HG03378 (cell line): ENCODE results near the gene ZNF710.
"Not testable (repeated sequence)": the region's sequence is repeated elsewhere in the genome, so short reads cannot be mapped to it uniquely, and the experiment has no call there.

Experiments used
- ATAC-seq: cut with Tn5 transposase; IDR thresholded peaks from one replicate; pipeline ENCODE4 v1.9.1; 2021; ENCODE audit warnings: mild to moderate bottlenecking, moderate library complexity; ENCODE audit not compliant: unreplicated experiment

The ZNF710 gene

GRCh38 chr15:90099868-90100831, 99.0 kb downstream of the ZNF710 start:
- ATAC-seq, result no peak

- ATAC-seq, result no peak
Measured at GRCh38 chr15:90101130-90101968, 100.2 kb downstream of the ZNF710 start.

- ATAC-seq, result no peak
Measured at GRCh38 chr15:90101969-90102890, 101.1 kb downstream of the ZNF710 start, which contains the start of gene IDH2. Gene IDH2, minus strand, starts transcription at chr15:90102468. Its CDS starts 78 bp downstream, at chr15:90102390.

GRCh38 chr15:90103701-90104329, 102.7 kb downstream of the ZNF710 start:
- ATAC-seq, result no peak

GRCh38 chr15:90104551-90104950, 103.4 kb downstream of the ZNF710 start:
- no peak for ATAC-seq

GRCh38 chr15:90105521-90105920, 104.4 kb downstream of the ZNF710 start:
- no peak for ATAC-seq

- no peak for ATAC-seq
Measured at GRCh38 chr15:90106522-90107117, 105.5 kb downstream of the ZNF710 start.

- ATAC-seq, result not testable (repeated sequence)
Measured at GRCh38 chr15:90108038-90108437, 106.9 kb downstream of the ZNF710 start.

GRCh38 chr15:90109163-90109751, 108.1 kb downstream of the ZNF710 start:
- not testable (repeated sequence) for ATAC-seq

- no peak for ATAC-seq
Measured at GRCh38 chr15:90113166-90113565, 112.0 kb downstream of the ZNF710 start.

- ATAC-seq, result no peak
Measured at GRCh38 chr15:90114451-90114901, 113.4 kb downstream of the ZNF710 start.

GRCh38 chr15:90115783-90116182, 114.7 kb downstream of the ZNF710 start:
- no peak for ATAC-seq

- ATAC-seq, result no peak
Measured at GRCh38 chr15:90119367-90119766, 118.2 kb downstream of the ZNF710 start.

- ATAC-seq, result no peak
Measured at GRCh38 chr15:90121086-90121485, 120.0 kb downstream of the ZNF710 start.

GRCh38 chr15:90124507-90124906, 123.4 kb downstream of the ZNF710 start:
- ATAC-seq, result no peak

- no peak for ATAC-seq
Measured at GRCh38 chr15:90126022-90126421, 124.9 kb downstream of the ZNF710 start.

- no peak for ATAC-seq
Measured at GRCh38 chr15:90126596-90127435, 125.7 kb downstream of the ZNF710 start.

- no peak for ATAC-seq
Measured at GRCh38 chr15:90130291-90130690, 129.2 kb downstream of the ZNF710 start.
